NT2/D1 (cell line): ENCODE measurements around the gene DOCK1.

Source experiments
- SUZ12 ChIP-seq: IDR thresholded peaks from 2 replicates; pipeline ENCODE4 v1.6.1; 2011; ENCODE audit not compliant: insufficient read length, insufficient read depth; ENCODE audit errors: extremely low read depth
- YY1 ChIP-seq: IDR thresholded peaks from 2 replicates; pipeline ENCODE4 v1.6.1; 2011; ENCODE audit not compliant: insufficient read length, insufficient read depth
- ZNF274 ChIP-seq: IDR thresholded peaks from 2 replicates; pipeline ENCODE4 v1.6.1; 2011; ENCODE audit warnings: mild to moderate bottlenecking, low read depth, low read length

GRCh38 chr10:126929391-126929790, 24.2 kb downstream of the DOCK1 start:
- TF ChIP-seq YY1 (no peak), SUZ12 (no peak), ZNF274 (no peak)
